Uterus (tissue), 4 donors: ENCODE results near the gene RCN1. TPM values are rescaled to one million over a fixed set of nuclear protein-coding genes. Genes with fewer than 3 reads are reported as not detected.

Experiments
- DNase-seq, 2 donors: peaks; one replicate each; pipeline ENCODE4 v3.0.0-alpha.2; 2019 to 2020
- H3K27ac ChIP-seq, 2 donors: fragments of 200-600 bp; sonication (generic); 1 replicate in 1 of 2; 2 replicates in 1 of 2; pipeline ENCODE4 v1.5.1; 2016 to 2018
- H3K27me3 ChIP-seq, 2 donors: fragments of 200-600 bp; sonication (generic); one replicate each; pipeline ENCODE4 v1.5.1; 2018 to 2019; ENCODE audit warnings: control low read depth in 1 of 2
- H3K36me3 ChIP-seq, 2 donors: fragments of 200-600 bp; sonication (generic); one replicate each; pipeline ENCODE4 v1.5.1; 2019; ENCODE audit warnings: control low read depth in 1 of 2
- H3K4me1 ChIP-seq, 2 donors: fragments of 200-600 bp; sonication (generic); one replicate each; pipeline ENCODE4 v1.5.1; 2018 to 2019; ENCODE audit warnings: control low read depth in 1 of 2
- H3K4me3 ChIP-seq, 2 donors: fragments of 200-600 bp; sonication (generic); 1 replicate in 1 of 2; 2 replicates in 1 of 2; pipeline ENCODE4 v1.5.1; 2018 to 2019; ENCODE audit warnings: mild to moderate bottlenecking in 1 of 2
- H3K9me3 ChIP-seq, 2 donors: fragments of 200-600 bp; sonication (generic); one replicate each; pipeline ENCODE4 v1.5.1; 2019; ENCODE audit warnings: control low read depth in 1 of 2
- CTCF ChIP-seq, 4 experiments: fragments of 200-600 bp in 2 of 4; fragments of 450-650 bp in 2 of 4; sonication (generic) in 2 of 4; IDR thresholded peaks; one replicate each; pipeline ENCODE4 v1.5.1; 2016 to 2019; ENCODE audit warnings: antibody characterized with exemption in 4 of 4, mild to moderate bottlenecking in 2 of 4, moderate library complexity in 1 of 4
- POLR2A ChIP-seq, 2 donors: fragments of 450-650 bp; IDR thresholded peaks; one replicate each; pipeline ENCODE4 v1.6.1; 2016; ENCODE audit warnings: antibody characterized with exemption in 2 of 2, mild to moderate bottlenecking in 1 of 2, moderate library complexity in 1 of 2
- intact Hi-C: fragments of 100-400 bp; cut with DNase I; formaldehyde crosslinking; loops from one replicate; pipeline ENCODE4 v1.15.1; 2023; ENCODE audit warnings: low total_unique reads
- total RNA-seq, 4 donors: library from RNA; depleted of rRNA in 3 of 4; stranded (reverse); fragments of >200 nt in 3 of 4; gene quantifications; one replicate each; pipeline versions ENCODE4 v1.1.0 to v1.2.4, GENCODE V29; 2014 to 2023
- donor health status: DM: yes; HTN: yes; CAD: no.

RCN1 gene
- total RNA-seq, 4 donors from 2014 or later = 26.1 to 221 (median 67.9) TPM

- Histone ChIP-seq H3K9me3 (no peaks in the 10 kb centered on the region), H3K4me1 (no peaks in the 10 kb centered on the region), H3K27me3 (no peaks in the 10 kb centered on the region), H3K36me3 (no peaks in the 10 kb centered on the region), H3K4me3 (no peak overlapping the region), H3K27ac (no peak overlapping the region)
- no peak for DNase-seq
- TF ChIP-seq POLR2A (IDR thresholded peaks at IDR 0.05) = no peak
- no peak for TF ChIP-seq CTCF (IDR thresholded peaks at IDR 0.05)
- intact Hi-C loops = no loop called here
Measured at GRCh38 chr11:32121012-32121411, 30.1 kb downstream of the RCN1 start.

GRCh38 chr11:32122200-32122599 lies 31.3 kb downstream of the RCN1 start:
- H3K9me3 ChIP-seq = no peaks in the 10 kb centered on the region
- no peak overlapping the region for H3K4me3 ChIP-seq
- DNase-seq = no peak
- no peaks in the 10 kb centered on the region for H3K36me3 ChIP-seq
- H3K27ac ChIP-seq = no peak overlapping the region
- H3K27me3 ChIP-seq = no peaks in the 10 kb centered on the region
- no peaks in the 10 kb centered on the region for H3K4me1 ChIP-seq
- intact Hi-C loops = no loop called here
- TF ChIP-seq POLR2A (IDR thresholded peaks at IDR 0.05) (no peak), CTCF (IDR thresholded peaks at IDR 0.05) (no peak)

- Histone ChIP-seq H3K4me3 (no peak overlapping the region), H3K27me3 (no peaks in the 10 kb centered on the region), H3K9me3 (no peaks in the 10 kb centered on the region), H3K4me1 (no peaks in the 10 kb centered on the region), H3K36me3 (no peaks in the 10 kb centered on the region), H3K27ac (no peak overlapping the region)
- intact Hi-C loops = no loop called here
- TF ChIP-seq POLR2A (IDR thresholded peaks at IDR 0.05) = no peak
- no peak for TF ChIP-seq CTCF (IDR thresholded peaks at IDR 0.05)
- no peak for DNase-seq
Measured at GRCh38 chr11:32131321-32131720, 40.4 kb downstream of the RCN1 start.

- Histone ChIP-seq H3K4me3 (no peak overlapping the region), H3K4me1 (no peaks in the 10 kb centered on the region), H3K27ac (no peak overlapping the region), H3K9me3 (no peaks in the 10 kb centered on the region), H3K27me3 (no peaks in the 10 kb centered on the region), H3K36me3 (no peaks in the 10 kb centered on the region)
- no peak for DNase-seq
- intact Hi-C loops = no loop called here
- no peak for TF ChIP-seq POLR2A (IDR thresholded peaks at IDR 0.05)
- no peak for TF ChIP-seq CTCF (IDR thresholded peaks at IDR 0.05)
Measured at GRCh38 chr11:32136657-32137056, 45.8 kb downstream of the RCN1 start.

- Histone ChIP-seq H3K36me3 (no peaks in the 10 kb centered on the region), H3K4me3 (no peak overlapping the region), H3K9me3 (no peaks in the 10 kb centered on the region), H3K27ac (no peak overlapping the region), H3K4me1 (no peaks in the 10 kb centered on the region), H3K27me3 (no peaks in the 10 kb centered on the region)
- intact Hi-C loops = no loop called here
- TF ChIP-seq CTCF (IDR thresholded peaks at IDR 0.05) (no peak), POLR2A (IDR thresholded peaks at IDR 0.05) (no peak)
- DNase-seq = no peak
Measured at GRCh38 chr11:32137263-32137662, 46.4 kb downstream of the RCN1 start.
